ENCODE measurements around the gene ELANE. TPM values are rescaled to one million over a fixed set of nuclear protein-coding genes. Genes with fewer than 3 reads are reported as not detected.
"Not testable (repeated sequence)": the region's sequence is repeated elsewhere in the genome, so short reads cannot be mapped to it uniquely, and the experiment has no call there.

The ELANE gene
- total RNA-seq, 1 donor from 2014 or later: 1.6 TPM

DNA sequence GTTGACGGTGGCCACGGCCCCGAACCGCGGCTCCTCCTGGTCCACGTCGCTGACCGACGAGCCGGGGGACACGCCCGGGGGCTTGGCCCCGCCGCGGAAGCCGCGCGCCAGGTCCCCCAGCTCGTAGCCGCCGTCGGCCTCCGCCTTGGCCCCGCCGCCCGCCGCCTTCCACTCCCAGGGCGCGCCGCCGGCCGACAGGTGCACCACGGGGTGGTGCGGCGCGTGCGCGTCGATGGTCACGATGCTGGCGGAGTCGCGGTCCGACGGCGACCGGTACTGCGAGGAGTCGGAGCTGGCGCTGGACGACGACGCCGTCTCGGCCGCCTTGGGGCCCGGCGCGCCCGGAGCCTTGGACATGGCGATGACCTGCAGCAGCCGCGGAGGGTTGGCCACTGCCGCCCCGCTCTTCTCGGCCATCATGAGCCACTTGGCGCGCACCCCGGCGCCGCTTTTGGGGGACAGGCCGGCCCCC is 39.3 kb upstream of the ELANE start:
- intact Hi-C loops (cut with DNase I): no loop called here
- ATAC-seq (no peak), DNase-seq (ENCODE audit: missing footprints) (no peak)

DNA sequence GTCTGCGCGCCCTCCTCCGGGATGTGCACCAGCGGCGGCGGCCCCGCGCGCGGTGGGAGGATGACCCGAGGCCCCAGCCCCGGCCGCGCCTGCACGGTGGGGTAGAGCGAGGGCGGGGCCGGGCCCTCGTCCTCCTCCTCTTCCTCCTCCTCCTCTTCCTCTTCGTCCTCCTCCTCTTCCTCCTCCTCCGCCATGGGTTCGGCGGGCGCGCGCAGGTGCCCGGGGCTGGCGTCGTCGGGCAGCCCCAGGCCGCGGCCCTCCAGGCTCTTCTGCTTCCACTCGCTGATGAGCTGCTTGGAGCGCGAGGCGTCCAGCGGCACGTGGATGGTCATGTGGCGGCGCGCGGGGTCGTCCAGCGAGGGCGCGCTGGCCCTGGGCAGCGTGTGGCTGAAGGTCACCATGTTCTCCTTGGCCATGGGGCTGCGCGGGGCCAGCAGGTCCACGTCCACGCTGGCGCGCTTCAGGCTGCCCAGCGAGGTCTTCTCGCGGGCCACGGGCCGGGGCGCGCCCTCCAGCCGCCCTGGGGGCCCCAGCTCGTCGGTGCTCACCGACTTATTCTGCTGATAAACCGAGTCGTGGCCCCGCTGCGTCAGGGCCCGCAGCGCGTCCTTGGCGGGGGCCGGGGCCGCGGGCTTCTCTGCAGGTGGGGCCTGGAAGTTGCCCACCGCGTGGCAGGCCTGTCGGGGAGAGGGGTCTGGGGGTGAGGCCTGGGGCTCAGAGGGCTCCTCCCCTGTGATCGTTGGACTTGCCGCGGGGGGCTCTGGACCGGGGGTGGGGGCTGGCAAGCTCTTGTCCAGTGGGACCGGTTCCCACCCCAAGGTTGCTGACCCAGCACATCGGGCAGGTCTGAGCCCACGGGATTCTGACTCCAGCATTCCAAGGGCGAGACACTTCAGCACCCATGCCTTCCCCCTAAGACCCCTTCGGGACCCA is 38.6 kb upstream of the ELANE start:
- ATAC-seq: peak; percentile 16
- no peak for DNase-seq (ENCODE audit: missing footprints)
- intact Hi-C loops (cut with DNase I): no loop called here

DNA sequence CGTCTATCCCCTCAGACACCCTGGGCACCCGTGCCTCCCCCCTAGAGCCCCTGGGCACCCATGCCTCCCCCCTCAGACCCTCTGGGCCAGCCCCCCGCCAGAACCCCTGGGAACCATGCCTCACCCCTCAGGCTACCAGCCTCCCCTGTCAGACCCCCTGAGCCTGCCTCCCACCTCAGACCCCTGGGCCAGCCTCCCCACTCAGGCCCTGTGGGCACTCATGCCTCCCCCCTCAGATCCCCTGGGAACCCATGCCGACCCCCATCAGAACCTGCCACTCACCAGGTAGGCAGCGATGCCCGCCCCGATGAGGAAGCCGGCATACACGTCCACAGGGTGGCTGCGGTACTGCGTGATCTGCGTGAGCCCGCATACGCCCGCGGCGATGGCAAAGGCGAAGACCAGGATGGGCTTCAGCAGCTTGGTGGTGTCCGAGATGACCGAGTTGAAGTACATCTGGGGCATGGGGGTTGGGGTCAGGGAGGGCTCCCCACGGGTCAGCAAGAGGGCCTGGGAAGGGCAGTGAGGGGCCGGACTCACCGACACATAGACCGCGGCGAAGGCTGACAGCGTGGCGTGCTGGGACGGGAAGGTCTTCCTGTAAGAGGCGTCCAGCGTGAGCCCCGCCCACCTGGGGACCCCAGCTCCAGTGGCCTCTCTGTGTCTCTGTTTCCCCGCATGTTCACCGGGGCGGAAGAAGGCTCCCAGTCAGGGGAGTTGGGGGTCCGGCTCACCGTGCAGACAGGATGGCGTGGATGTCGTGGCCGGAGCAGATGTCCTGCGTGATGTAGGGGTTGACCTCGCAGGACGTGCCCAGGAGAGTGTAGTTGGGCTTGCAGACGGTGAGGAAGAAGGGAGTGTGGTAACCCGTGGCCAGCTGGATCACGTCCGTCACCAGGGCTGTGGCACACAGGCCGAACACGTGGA is 37.7 kb upstream of the ELANE start:
- intact Hi-C loops (cut with DNase I): no loop called here
- ATAC-seq (peak; percentile 12), DNase-seq (ENCODE audit: missing footprints) (no peak)

DNA sequence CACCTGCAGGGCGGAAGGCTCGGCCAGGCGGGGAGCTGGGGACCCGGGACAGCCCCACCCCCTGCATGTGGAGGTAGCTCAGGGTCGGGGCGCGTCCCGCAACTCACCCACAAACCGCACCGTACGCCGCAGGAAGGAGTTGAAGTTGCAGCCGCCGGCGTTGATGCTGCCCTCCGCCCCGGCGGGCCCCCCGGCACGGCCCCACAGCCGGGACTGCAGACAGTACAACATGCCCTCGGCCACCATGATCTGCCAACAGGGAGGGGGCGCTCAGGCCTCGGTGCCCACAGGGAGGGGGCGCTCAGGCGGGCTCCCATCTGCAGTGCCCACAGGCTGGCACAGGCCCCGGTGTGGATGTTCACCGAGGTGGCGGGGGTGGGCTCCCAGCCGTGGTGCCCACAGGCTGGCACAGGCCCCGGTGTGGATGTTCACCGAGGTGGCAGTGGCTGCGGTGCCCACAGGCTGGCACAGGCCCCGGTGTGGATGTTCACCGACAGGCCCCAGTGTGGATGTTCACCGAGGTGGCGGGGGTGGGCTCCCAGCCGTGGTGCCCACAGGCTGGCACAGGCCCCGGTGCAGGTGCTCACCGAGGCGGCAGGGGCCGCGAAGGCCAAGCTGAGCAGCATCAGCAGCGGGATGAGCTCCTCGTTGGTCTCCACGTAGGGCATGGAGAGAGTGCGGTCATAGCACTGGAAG is 36.9 kb upstream of the ELANE start:
- ATAC-seq: no peak

DNA sequence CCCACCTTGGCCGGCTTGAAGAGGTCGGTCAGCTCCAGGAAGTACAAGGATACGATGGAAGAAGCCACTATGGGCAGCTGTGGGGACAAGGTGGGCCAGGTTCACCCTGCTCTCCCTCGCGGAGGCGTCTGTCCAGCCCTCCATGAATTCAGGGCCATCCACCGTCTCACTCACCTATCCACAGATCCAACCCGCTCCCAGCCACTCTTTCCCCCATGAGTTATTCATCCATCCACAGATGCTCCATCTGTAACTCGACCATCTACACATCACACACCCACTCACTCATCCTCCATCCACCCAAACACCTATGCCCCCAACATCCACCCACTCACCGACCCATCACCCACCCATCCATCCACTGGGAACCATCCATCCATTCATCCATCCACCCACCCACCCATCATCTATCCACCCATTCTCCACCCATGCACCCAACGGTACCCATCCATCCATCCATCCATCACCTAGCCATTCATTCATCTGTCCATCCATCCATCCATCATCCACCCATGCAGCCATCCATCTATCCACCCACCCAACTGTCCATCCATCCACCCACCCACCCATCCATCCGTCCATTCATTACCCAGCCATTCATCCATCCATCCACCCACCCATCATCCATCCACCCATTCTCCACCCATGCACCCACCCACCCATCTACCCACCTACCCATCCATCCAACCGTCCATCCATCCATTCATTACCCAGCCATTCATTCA is 36.2 kb upstream of the ELANE start:
- no peak for ATAC-seq
- intact Hi-C loops (cut with DNase I): no loop called here
- DNase-seq (ENCODE audit: missing footprints): no peak

More for the DNA sequence above, 36.9 kb upstream of the ELANE start:
- DNase-seq (ENCODE audit: missing footprints): no peak
- intact Hi-C loops (cut with DNase I): no loop called here

DNA sequence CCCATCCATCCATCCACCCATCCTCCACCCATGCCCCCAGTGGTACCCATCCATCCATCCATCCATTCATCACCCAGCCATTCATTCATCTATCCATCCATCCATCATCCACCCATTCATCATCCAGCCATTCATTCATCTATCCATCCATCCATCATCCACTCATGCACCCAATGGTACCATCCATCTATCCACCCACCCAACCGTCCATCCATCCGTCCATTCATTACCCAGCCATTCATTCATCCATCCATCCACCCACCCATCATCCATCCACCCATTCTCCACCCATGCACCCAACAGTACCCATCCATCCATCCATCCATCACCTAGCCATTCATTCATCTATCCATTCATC is 35.6 kb upstream of the ELANE start:
- DNase-seq (ENCODE audit: missing footprints): no peak
- intact Hi-C loops (cut with DNase I): no loop called here
- ATAC-seq: no peak

DNA sequence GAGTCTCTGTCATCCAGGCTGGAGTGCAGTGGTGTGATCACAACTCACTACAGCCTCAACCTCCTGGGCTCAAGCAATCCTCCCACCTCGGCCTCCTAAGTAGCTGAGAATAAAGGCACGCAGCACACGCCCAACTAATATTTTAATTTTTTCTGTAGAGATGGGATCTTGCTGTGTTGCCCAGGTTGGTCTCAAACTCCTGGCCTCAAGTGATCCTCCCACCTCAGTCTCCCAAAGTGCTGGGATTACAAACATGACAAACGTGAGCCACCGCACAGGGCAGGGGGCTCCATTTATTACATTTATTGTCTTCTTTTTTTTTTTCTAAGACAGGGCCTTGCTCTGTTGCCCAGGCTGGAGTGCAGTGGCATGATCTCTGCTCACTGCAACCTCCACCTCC is 31.9 kb upstream of the ELANE start:
- DNase-seq (ENCODE audit: missing footprints); ATAC-seq; intact Hi-C loops (cut with DNase I): not testable (repeated sequence)

DNA sequence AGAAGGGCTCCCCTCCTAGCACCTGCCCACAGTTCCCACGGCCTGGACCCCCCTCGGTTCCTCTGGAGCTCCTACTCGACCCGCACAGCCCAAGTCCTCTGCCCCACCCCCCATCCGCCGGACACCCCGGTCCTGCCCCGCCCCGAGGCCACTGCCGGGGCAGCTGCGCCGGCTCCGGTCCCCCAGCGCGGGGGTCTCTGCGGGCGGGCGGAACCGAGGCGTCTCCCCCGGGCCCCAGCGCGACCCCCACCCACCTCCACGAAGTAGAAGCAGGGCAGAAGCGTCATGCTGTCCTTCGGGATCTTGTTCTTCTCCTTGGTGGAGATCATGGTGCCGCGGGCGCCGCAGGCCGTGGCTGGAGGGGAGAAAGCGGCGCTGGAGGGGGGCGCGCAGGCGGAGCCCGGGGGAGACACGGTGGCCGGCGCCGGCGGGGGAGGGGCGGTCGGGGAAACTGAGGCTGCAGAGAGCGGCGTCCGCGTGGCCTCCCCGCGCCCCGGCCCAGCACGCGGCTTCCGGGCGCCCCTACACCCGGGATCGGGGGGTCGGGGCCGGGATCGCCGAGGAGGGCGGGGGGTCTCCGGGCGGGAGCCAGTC is 30.8 kb upstream of the ELANE start:
- ATAC-seq (no peak), DNase-seq (ENCODE audit: missing footprints) (no peak)
- intact Hi-C loops (cut with DNase I): no loop called here

DNA sequence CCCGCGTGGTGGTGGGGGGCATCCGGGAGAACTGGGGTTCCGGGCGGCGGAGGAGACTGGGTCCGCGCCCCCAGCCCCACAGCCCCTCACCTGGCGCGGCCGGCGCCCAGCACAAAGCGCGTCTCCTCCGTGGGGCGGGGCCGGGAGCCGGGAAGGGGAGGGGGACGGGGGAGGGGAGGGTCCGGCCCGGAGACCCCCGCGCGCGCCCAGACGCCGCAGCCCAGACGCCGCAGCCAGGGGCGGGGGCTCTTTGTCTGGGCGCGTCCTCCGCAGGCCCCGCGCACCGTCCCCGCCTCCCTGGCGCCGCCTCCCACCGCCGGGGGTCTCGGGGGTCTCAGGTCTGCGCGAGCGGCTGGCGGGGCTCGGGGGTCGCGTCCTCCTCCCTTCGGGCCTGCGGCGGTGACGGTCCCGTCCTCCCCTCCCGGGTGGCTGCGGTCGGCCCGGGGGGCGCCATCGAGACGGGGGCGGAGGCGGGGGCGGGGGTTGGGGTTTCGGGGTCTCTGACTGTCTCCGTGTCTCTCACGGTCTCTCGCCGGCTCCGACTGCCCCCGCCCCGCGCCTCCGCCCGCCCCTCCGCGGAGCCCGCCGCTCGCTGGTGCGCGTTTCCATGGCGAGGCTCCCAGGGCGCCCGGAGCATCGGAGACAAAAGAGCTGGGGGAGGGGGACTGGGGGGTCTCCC is 30.1 kb upstream of the ELANE start, which contains the start of gene PLPPR3:
Gene PLPPR3, minus strand, starts transcription at position 131 of the 679 bp plus-strand sequence. CDS start 396 bp downstream, outside the sequence.
- intact Hi-C loops (cut with DNase I): no loop called here
- ATAC-seq: no peak
- DNase-seq (ENCODE audit: missing footprints): no peak

DNA sequence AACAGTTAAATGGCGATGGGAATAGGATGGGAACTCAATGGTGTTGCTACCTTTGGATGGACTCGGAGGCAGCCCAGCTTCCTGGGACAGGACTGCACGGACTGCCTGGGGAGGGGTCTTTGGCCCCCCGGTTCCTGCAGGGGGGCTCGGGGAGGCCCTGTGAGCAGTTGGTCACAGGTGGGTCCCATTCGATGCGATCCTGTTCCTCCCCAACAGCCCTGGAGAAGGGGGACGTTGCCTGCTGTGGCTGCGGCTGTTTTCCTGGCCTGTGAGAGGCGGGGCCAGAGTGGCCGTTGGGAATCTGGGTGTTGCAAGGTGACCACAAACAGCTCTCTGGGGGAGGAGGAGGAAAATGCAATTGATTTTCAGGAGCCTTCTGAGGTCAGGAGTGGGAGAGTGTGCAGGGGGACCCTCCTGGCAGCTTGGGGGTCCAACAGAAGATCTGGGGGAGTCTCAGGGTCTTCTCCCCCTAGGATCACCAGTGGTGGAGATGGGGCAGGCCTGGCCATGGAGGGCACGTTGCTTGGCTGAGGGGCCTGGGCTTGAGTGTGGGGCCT is 28.5 kb upstream of the ELANE start:
- ATAC-seq: no peak
- DNase-seq (ENCODE audit: missing footprints): no peak
- intact Hi-C loops (cut with DNase I): no loop called here

DNA sequence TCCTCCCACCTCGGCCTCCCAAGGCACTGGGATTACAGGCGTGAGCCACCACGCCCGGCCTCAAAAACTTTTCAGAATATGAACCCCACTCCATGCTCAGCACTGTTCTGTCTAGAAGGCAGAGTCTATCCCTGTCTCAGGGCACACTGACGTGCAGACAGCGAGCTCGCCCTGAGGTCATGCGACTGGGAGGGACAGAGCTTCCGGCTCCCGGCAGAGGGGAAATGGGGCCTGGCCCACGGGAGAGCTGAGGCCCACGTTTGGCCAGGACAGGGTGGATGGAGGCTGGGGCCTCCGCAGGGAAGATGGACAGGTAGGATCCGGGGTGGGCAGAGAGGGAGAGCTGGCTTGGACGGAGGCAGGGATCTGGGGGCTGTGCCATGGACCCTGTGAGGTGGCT is 27.2 kb upstream of the ELANE start:
- ATAC-seq: no peak
- DNase-seq (ENCODE audit: missing footprints): peak; percentile 64
- intact Hi-C loops (cut with DNase I): no loop called here

DNA sequence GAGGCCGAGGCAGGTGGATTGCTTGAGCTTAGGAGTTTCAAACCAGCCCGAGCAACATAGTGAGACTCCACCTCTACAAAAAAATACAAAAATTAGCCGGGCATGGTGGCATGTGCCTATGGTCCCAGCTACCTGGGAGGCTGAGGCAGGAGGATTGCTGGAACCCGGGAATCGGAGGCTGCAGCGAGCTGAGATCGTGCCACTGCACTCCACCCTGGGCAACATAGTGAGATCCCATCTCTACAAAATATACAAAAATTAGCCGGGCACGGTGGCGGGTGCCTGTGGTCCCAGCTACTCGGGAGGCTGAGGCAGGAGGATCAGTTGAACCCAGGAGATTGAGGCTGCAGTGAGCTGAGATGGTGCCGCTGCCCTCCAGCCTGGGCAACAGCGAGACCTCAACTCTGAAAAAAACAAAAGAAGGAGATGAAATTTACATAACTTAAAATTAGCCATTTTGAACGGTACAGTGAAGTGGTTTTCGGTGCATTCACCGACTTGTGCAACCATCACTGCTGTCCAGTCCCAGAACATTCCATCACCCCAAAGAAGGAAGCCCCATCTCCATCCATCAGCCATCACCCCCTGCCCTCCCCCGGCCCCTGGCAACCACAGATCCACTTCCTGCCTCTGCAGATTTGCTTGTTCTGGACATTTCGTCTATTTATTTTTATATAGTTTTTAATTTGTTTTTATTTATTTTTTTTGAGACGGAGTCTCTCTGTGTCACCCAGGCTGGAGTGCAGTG is 26.0 kb upstream of the ELANE start:
- ATAC-seq (no peak), DNase-seq (ENCODE audit: missing footprints) (peak; percentile 17)
- intact Hi-C loops (cut with DNase I): no loop called here

DNA sequence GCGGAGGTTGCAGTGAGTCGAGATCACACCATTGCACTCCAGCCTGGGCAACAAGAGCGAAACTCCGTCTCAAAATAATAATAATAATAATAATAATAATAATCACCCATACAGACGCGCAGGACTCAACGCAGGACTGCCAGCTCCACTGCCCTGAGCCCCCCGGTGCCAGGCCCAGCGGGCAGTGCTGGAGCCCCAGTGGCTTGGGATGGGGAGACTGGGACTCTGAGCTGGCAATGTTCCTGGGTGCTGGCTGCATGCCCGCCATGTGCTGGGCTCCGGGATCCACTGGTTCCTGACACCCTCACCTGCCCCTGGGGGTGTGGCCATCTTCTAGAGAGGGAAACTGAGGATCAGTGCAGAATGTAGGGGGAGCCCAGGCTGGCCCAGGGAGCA is 24.8 kb upstream of the ELANE start:
- intact Hi-C loops (cut with DNase I): no loop called here
- ATAC-seq (no peak), DNase-seq (ENCODE audit: missing footprints) (peak; percentile 33)

DNA sequence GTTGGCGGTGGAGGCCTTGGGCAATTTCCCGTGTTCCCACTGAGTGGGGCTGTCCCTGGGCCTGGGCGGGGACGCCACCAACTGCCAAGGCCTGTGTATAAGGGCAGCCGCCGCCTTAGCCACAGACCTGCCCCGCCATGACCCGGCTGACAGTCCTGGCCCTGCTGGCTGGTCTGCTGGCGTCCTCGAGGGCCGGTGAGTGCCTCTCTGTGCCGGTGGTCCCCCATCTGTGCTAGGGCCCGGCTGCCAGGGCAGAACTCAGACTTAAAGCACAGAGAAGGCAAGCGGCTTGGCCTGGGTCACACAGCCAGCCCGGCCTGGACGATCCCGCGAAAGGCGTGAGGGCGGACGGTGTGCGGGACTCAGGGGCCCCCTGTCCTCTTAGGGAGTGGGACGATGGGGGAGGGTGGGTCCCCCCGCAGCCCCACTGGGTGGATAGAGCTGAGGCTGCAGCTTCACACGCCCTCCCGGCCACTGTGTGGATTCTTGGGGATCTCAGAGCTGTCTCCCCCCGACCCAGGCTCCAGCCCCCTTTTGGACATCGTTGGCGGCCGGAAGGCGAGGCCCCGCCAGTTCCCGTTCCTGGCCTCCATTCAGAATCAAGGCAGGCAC is 24.3 kb upstream of the ELANE start, which contains the start of gene AZU1:
Gene AZU1, plus strand, starts transcription at position 128 of the 612 bp plus-strand sequence. Its CDS starts 10 bp downstream, at position 138.
- intact Hi-C loops (cut with DNase I): no loop called here
- DNase-seq (ENCODE audit: missing footprints) (peak; percentile 61), ATAC-seq (peak; percentile 42)

DNA sequence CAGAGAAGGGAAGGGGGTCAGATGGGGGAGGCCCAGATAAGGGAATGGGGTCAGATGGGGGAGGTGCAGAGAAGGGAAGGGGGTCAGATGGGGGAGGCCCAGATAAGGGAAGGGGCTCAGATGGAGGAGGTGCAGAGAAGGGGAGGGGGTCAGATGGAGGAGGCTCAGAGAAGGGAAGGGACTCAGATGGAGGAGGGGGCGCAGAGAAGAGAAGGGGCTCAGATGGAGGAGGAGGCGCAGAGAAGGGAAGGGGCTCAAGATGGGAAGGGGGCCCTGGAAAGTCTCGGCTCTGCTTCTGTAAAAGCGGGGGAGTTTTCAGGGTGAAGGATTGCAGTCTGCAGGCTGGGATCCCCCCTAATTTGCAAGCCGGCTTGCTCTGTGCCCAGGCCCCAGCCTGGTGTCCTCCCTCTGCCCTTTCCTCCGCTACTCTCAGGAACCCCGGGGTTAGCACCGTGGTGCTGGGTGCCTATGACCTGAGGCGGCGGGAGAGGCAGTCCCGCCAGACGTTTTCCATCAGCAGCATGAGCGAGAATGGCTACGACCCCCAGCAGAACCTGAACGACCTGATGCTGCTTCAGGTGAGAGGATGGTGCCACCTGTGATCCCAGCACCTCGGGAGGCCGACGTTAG is 22.9 kb upstream of the ELANE start:
- intact Hi-C loops (cut with DNase I): no loop called here
- DNase-seq (ENCODE audit: missing footprints) (no peak), ATAC-seq (no peak)
